ENCODE data around the gene MTRF1. TPM values are rescaled to one million over a fixed set of nuclear protein-coding genes. Genes with fewer than 3 reads are reported as not detected.

The MTRF1 gene
- total and polyA plus RNA-seq, 9 of the 15 experiments (the other 6 are each of a cell fraction or from before 2014, with no cell fraction given) = 12.5 to 33.7 (median 20.1) TPM

GRCh38 chr13:41193469-41193868 is 69.9 kb downstream of the MTRF1 start:
- in situ Hi-C loops (cut with MboI) (loop anchor here (5.0 kb wide), 1 partner anchor 61 kb away; the partner anchor contains the start of gene KBTBD6), intact Hi-C loops (cut with micrococcal nuclease) (loop anchor here (5.0 kb wide), 2 partner anchors 46 to 131 kb away; partner anchors contain the start of gene WBP4)
- Histone ChIP-seq H3K9me1 (ENCODE audit: control insufficient read depth, insufficient read depth, low read length) (no peaks in the 10 kb centered on the region), H3K27ac (ENCODE audit: extremely low read depth, low read depth, low read length) (no peak overlapping the region), H3K4me2 (ENCODE audit: insufficient read depth, low read length) (peak overlapping the region; percentile 73), H3K9ac (ENCODE audit: insufficient read depth in 1 of 2, low read depth in 2 of 2, low read length in 2 of 2) (peak overlapping the region in 1 of 2 experiments; percentile 95; a peak in 2 of 4 replicates), H4K20me1 (replicated peaks; ENCODE audit: control insufficient read depth, insufficient read depth, low read length) (no peaks in the 10 kb centered on the region), H3K79me2 (ENCODE audit: control insufficient read depth, insufficient read depth, low read length) (peaks cover 12% of the 10 kb centered on the region), H2AFZ (ENCODE audit: low read depth, low read length) (peak overlapping the region; percentile 94; the same call in 1 of the 2 replicates), H3K36me3 (ENCODE audit: control insufficient read depth, insufficient read depth, low read length) (no peaks in the 10 kb centered on the region; the same call in 2 of the 3 replicates), H3K9me3 (replicated peaks; ENCODE audit: control insufficient read depth, insufficient read depth, low read depth, low read length) (no peaks in the 10 kb centered on the region), H3K4me1 (replicated peaks in 1 of 2; ENCODE audit: control insufficient read depth in 2 of 2, insufficient read depth in 2 of 2, low read length in 2 of 2) (peaks cover 4 to 11% of the 10 kb centered on the region in 2 experiments; a peak in 4 of 5 replicates), H3K27me3 (ENCODE audit: control insufficient read depth in 2 of 2, insufficient read depth in 2 of 2, low read length in 2 of 2) (no peaks in the 10 kb centered on the region), H3K4me3 (no peak overlapping the region; the same call in 1 of the 2 replicates)
- FAIRE-seq (no peak), DNase-seq (ENCODE audit: extremely low read depth in 1 of 4, low spot score in 3 of 4) (no peak), ATAC-seq (no peak)
- BruUV-seq (replicated peaks) = no TSS peak
- no peak for TF ChIP-seq ZC3H11A (IDR thresholded peaks at IDR 0.05; ENCODE audit: low read depth, low read length)
- TF ChIP-seq, protein P1, sequence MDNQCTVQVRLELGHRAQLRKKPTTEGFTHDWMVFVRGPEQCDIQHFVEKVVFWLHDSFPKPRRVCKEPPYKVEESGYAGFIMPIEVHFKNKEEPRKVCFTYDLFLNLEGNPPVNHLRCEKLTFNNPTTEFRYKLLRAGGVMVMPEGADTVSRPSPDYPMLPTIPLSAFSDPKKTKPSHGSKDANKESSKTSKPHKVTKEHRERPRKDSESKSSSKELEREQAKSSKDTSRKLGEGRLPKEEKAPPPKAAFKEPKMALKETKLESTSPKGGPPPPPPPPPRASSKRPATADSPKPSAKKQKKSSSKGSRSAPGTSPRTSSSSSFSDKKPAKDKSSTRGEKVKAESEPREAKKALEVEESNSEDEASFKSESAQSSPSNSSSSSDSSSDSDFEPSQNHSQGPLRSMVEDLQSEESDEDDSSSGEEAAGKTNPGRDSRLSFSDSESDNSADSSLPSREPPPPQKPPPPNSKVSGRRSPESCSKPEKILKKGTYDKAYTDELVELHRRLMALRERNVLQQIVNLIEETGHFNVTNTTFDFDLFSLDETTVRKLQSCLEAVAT (IDR thresholded peaks at IDR 0.05) = peak in 1 of 2 experiments; percentile 50; a peak in 1 of 4 replicates
- TF ChIP-seq, protein P2, sequence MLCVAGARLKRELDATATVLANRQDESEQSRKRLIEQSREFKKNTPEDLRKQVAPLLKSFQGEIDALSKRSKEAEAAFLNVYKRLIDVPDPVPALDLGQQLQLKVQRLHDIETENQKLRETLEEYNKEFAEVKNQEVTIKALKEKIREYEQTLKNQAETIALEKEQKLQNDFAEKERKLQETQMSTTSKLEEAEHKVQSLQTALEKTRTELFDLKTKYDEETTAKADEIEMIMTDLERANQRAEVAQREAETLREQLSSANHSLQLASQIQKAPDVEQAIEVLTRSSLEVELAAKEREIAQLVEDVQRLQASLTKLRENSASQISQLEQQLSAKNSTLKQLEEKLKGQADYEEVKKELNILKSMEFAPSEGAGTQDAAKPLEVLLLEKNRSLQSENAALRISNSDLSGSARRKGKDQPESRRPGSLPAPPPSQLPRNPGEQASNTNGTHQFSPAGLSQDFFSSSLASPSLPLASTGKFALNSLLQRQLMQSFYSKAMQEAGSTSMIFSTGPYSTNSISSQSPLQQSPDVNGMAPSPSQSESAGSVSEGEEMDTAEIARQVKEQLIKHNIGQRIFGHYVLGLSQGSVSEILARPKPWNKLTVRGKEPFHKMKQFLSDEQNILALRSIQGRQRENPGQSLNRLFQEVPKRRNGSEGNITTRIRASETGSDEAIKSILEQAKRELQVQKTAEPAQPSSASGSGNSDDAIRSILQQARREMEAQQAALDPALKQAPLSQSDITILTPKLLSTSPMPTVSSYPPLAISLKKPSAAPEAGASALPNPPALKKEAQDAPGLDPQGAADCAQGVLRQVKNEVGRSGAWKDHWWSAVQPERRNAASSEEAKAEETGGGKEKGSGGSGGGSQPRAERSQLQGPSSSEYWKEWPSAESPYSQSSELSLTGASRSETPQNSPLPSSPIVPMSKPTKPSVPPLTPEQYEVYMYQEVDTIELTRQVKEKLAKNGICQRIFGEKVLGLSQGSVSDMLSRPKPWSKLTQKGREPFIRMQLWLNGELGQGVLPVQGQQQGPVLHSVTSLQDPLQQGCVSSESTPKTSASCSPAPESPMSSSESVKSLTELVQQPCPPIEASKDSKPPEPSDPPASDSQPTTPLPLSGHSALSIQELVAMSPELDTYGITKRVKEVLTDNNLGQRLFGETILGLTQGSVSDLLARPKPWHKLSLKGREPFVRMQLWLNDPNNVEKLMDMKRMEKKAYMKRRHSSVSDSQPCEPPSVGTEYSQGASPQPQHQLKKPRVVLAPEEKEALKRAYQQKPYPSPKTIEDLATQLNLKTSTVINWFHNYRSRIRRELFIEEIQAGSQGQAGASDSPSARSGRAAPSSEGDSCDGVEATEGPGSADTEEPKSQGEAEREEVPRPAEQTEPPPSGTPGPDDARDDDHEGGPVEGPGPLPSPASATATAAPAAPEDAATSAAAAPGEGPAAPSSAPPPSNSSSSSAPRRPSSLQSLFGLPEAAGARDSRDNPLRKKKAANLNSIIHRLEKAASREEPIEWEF (CRISPR knock-in tag; IDR thresholded peaks at IDR 0.05) = no peak
- WGBS (ENCODE audit: insufficient coverage, low coverage, missing lambda C conversion rate) = 88% methylated on average over 7 of the region's 18 CpGs
- ChIA-PET CTCF (ENCODE audit: low intra/inter-chr PET ratio) (no interaction called here), POLR2A (no interaction called here)
